Right lobe of liver (tissue), 6 donors: ENCODE results near the gene COL5A1. TPM values are rescaled to one million over a fixed set of nuclear protein-coding genes. Genes with fewer than 3 reads are reported as not detected.

Experiments
- ATAC-seq, 4 donors: fragments of 200-7000 bp; cut with Tn5 transposase; one replicate each; pipeline ENCODE4 v1.9.1; 2020; ENCODE audit warnings: mild to moderate bottlenecking in 4 of 4, moderate library complexity in 4 of 4
- DNase-seq, 3 donors: peaks; one replicate each; pipeline ENCODE4 v3.0.0-alpha.2; 2020
- H3K27ac ChIP-seq, 3 donors: fragments of 200-600 bp; one replicate each; pipeline ENCODE4 v1.8.0; 2022
- H3K27me3 ChIP-seq, 2 donors: fragments of 200-600 bp; one replicate each; pipeline ENCODE4 v1.8.0; 2022
- H3K36me3 ChIP-seq, 4 donors: fragments of 200-600 bp; sonication (generic) in 1 of 4; one replicate each; pipeline versions ENCODE4 v1.5.1 to v1.8.0; 2017 to 2022; ENCODE audit warnings: control low read depth in 1 of 4
- H3K4me1 ChIP-seq, 4 donors: fragments of 200-600 bp; sonication (generic) in 1 of 4; one replicate each; pipeline versions ENCODE4 v1.5.1 to v1.8.0; 2017 to 2022; ENCODE audit warnings: control low read depth in 1 of 4
- H3K4me3 ChIP-seq, 3 donors: fragments of 200-600 bp; one replicate each; pipeline ENCODE4 v1.8.0; 2022
- H3K9me3 ChIP-seq, 4 donors: fragments of 200-600 bp; sonication (generic) in 1 of 4; one replicate each; pipeline versions ENCODE4 v1.5.1 to v1.8.0; 2017 to 2022; ENCODE audit warnings: control low read depth in 1 of 4
- POLR2A ChIP-seq: fragments of 450-650 bp; IDR thresholded peaks from one replicate; pipeline ENCODE4 v1.6.1; 2017; ENCODE audit warnings: antibody characterized with exemption, mild to moderate bottlenecking
- WGBS: methylation state at CpG from one replicate; pipeline ENCODE4 v1.1.6; 2018; ENCODE audit warnings: low coverage, low lambda C conversion rate; ENCODE audit not compliant: insufficient coverage; ENCODE audit errors: missing lambda C conversion rate; 5-methylcytosine and 5-hydroxymethylcytosine counted together
- intact Hi-C, 2 donors: fragments of 100-400 bp; cut with DNase I; formaldehyde crosslinking; loops; one replicate each; pipeline versions ENCODE4 v1.11.2 to v1.14.1; 2022
- total RNA-seq, 6 experiments: library from RNA; depleted of rRNA in 2 of 6; stranded (reverse); fragments of >200 nt in 2 of 6; fragmentation: NEBNext Ultra II Directional in 3 of 6; extraction: Animal tissue kit (Norgen Biotek cat#: 25700) in 3 of 6; gene quantifications; one replicate each; pipeline versions ENCODE4 v1.1.0 to v1.2.4, GENCODE V29; 2016 to 2023
- TF ChIP-seq, protein P1 (sequence below), 4 donors: fragments of 200-600 bp in 3 of 4; fragments of 450-650 bp in 1 of 4; IDR thresholded peaks; one replicate each; pipeline versions ENCODE4 v1.5.1 to v1.8.0; 2016 to 2022; ENCODE audit warnings: antibody characterized with exemption in 4 of 4, mild to moderate bottlenecking in 2 of 4
- donor health status: DM: no; HTN: yes; CAD: no.
- donor health status: DM: no; HTN: no; CAD: no.
- donor health status: DM: no; HTN: no; CAD: no.
- donor health status: DM: no; HTN: yes; CAD: no.
- donor health status: DM: no; HTN: yes; CAD: no.

COL5A1 gene
- total RNA-seq, 6 experiments from 2014 or later: 1.5 to 17.0 (median 7.7) TPM

DNA sequence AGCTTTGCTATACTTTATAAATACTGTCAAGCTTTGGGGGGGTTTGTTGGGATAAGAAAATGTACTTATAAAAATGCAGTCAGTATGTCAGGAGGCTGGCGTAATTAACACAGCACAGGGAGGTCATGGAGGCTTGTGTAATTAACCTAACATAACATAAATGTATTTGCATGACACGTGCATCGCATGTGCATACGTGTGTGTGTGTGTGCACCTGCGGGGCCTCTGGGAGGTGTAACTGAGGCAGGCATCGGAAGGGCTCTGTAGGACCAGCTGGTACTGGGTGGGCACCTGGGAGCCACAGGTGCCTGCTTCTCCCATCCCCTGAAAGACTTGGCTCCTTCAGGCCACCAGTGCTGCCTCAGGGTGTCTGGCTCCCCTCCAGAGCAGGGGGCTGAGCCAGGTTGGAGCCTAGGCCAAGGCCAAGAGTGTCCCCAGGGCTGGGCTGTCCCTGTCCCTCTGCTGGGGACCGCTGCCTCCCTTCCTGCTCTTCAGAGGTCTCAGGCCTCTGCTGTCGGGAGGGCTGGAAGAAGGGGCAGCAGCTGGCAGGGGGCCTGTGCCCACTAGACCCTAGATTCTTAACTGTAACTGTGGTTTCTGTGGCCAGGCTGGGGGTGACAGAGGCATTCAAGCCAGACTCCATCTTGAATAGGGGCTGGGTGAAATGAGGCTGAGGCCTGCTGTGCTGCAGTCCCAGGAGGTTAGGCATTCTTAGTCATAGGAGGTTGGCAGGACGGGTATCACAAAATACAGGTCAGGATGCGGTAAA is 248.0 kb downstream of the COL5A1 start:
- intact Hi-C loops: no loop called here
- no peaks in the 10 kb centered on the region for H3K4me1 ChIP-seq
- H3K9me3 ChIP-seq: no peaks in the 10 kb centered on the region
- DNase-seq: peak in 2 of 3 donors; percentile 46 to 49
- no peaks in the 10 kb centered on the region for H3K27me3 ChIP-seq
- H3K36me3 ChIP-seq: no peaks in the 10 kb centered on the region
- peak; percentile 9 to 32 (median 20) for ATAC-seq
- H3K27ac ChIP-seq: no peak overlapping the region
- WGBS: 49% methylated on average over 4 of the region's 10 CpGs
- H3K4me3 ChIP-seq: no peak overlapping the region
- TF ChIP-seq POLR2A: no peak
- TF ChIP-seq, protein P1, sequence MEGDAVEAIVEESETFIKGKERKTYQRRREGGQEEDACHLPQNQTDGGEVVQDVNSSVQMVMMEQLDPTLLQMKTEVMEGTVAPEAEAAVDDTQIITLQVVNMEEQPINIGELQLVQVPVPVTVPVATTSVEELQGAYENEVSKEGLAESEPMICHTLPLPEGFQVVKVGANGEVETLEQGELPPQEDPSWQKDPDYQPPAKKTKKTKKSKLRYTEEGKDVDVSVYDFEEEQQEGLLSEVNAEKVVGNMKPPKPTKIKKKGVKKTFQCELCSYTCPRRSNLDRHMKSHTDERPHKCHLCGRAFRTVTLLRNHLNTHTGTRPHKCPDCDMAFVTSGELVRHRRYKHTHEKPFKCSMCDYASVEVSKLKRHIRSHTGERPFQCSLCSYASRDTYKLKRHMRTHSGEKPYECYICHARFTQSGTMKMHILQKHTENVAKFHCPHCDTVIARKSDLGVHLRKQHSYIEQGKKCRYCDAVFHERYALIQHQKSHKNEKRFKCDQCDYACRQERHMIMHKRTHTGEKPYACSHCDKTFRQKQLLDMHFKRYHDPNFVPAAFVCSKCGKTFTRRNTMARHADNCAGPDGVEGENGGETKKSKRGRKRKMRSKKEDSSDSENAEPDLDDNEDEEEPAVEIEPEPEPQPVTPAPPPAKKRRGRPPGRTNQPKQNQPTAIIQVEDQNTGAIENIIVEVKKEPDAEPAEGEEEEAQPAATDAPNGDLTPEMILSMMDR (IDR thresholded peaks at IDR 0.05): no peak

DNA sequence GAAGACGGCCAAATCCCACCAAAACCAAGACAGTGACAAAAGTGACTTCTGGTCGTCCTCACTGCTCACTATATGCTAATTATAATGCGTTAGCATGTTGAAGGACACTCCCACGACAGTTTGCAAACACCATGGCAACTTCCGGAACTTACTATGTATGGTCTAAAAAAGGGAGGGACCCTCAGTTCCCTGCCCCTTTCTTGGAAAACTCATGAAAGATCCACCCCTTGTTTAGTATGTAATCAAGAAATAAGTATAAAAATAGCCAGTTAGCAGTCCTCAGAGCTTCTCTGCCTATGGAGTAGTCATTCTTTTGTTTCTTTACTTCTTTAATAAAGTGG is 248.5 kb downstream of the COL5A1 start:
- no peak overlapping the region for H3K27ac ChIP-seq
- no peaks in the 10 kb centered on the region for H3K9me3 ChIP-seq
- DNase-seq (no peak), ATAC-seq (peak; percentile 3 to 15 (median 4))
- no peaks in the 10 kb centered on the region for H3K27me3 ChIP-seq
- H3K4me1 ChIP-seq: no peaks in the 10 kb centered on the region
- WGBS: 37% methylated on average over 2 of the region's 5 CpGs
- intact Hi-C loops: no loop called here
- no peak overlapping the region for H3K4me3 ChIP-seq
- TF ChIP-seq, protein P1 (IDR thresholded peaks at IDR 0.05): no peak
- TF ChIP-seq POLR2A: no peak
- H3K36me3 ChIP-seq: no peaks in the 10 kb centered on the region

DNA sequence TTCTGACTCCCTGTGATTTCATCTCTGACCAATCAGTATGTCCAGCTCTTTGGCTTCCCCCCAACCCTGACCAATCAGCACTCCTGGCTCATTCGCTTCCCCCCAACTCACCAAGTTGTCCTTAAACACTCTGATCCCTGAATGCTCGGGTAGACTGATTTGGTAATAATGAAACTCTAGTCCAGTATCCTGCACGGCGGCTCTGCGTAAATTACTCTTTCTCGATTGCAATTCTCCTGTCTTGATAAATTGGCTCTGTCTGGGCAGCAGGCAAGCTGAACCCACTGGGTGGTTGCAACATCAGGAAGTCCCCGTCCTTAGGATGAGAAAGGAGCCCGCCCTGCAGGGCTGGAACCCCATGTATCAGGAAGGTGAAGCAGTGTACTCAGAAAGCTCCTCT is 249.4 kb downstream of the COL5A1 start:
- TF ChIP-seq, protein P1 (IDR thresholded peaks at IDR 0.05): no peak
- TF ChIP-seq POLR2A: no peak
- no peak for DNase-seq
- Histone ChIP-seq H3K27ac (no peak overlapping the region), H3K4me3 (no peak overlapping the region), H3K4me1 (no peaks in the 10 kb centered on the region), H3K27me3 (no peaks in the 10 kb centered on the region), H3K9me3 (no peaks in the 10 kb centered on the region), H3K36me3 (no peaks in the 10 kb centered on the region)
- ATAC-seq: peak in 1 of 4 donors; percentile 11
- 49% methylated on average over 8 of the region's 8 CpGs for WGBS
- intact Hi-C loops: no loop called here

DNA sequence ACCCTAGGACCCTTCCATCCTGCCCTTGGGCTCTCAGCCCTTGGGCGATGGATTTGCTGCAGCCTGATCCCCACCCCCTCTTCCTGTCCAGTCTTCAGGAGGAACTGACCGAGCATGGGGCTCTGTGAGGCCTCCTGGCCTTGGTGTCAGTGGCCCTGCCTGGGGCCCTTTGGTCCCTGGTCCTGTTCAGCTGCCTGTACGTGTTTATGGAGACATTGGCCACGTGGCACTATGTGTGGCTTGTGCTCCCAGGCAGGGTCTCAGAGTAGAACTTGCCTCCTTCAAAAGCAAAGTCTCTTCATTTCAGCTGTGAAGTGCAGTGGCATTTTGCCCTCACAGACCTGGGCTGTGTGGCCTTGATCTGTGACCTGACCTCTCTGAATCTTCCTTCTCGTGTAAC is 250.1 kb downstream of the COL5A1 start:
- H3K4me1 ChIP-seq: no peaks in the 10 kb centered on the region
- ATAC-seq (peak in 3 of 4 donors; percentile 12 to 23 (median 21)), DNase-seq (peak in 1 of 3 donors; percentile 52)
- no peak overlapping the region for H3K4me3 ChIP-seq
- H3K27ac ChIP-seq: no peak overlapping the region
- 51% methylated on average over 2 of the region's 5 CpGs for WGBS
- TF ChIP-seq, protein P1 (IDR thresholded peaks at IDR 0.05): no peak
- TF ChIP-seq POLR2A: no peak
- H3K27me3 ChIP-seq: no peaks in the 10 kb centered on the region
- intact Hi-C loops: no loop called here
- H3K9me3 ChIP-seq: no peaks in the 10 kb centered on the region
- no peaks in the 10 kb centered on the region for H3K36me3 ChIP-seq
